A549 (cell line): Measurements from ENCODE around the gene SLC26A4. TPM values are rescaled to one million over a fixed set of nuclear protein-coding genes. Genes with fewer than 3 reads are reported as not detected.

ENCODE experiments used
- ATAC-seq, 2 experiments: fragments of 200-7000 bp in 1 of 2; fragments of >200 bp in 1 of 2; cut with Nextera tagmentation in 1 of 2; cut with Tn5 transposase in 1 of 2; 3 replicates each; pipeline versions ENCODE4 v1.8.0 to v1.9.1; 2018 to 2020; ENCODE audit warnings: mild to moderate bottlenecking in 1 of 2, moderate library complexity in 1 of 2
- CTCF ChIA-PET: fragments of 300-600 bp; sonication (Branson Sonifier 250); formaldehyde crosslinking; extraction: SDS; loops from one replicate; lab custom pipeline; 2021; ENCODE audit warnings: antibody characterized with exemption, inconsistent platforms; lab: Yijun Ruan, JAX
- POLR2A ChIA-PET: fragments of 350-600 bp; formaldehyde crosslinking; extraction: SDS; loops from one replicate; lab custom pipeline; 2021; ENCODE audit warnings: antibody characterized with exemption, inconsistent platforms; lab: Yijun Ruan, JAX
- DNase-seq, 2 experiments: peaks; one replicate each; pipeline versions ENCODE4 v3.0.0 to v3.0.0-alpha.2; 2011 to 2016; ENCODE audit warnings: low read depth in 1 of 2, low spot score in 1 of 2
- FAIRE-seq: peaks from 2 replicates; lab custom pipeline; 2011; peaks lifted over from hg19 to GRCh38; lab: Jason Lieb, UNC
- H3K27ac ChIP-seq, 2 experiments: fragments of >200 bp; sonication (Bioruptor Twin); formaldehyde crosslinking; 3 replicates each; pipeline ENCODE4 v1.5.1; 2016 to 2017
- H3K4me1 ChIP-seq: fragments of >200 bp; sonication (Bioruptor Twin); formaldehyde crosslinking; 3 replicates; pipeline ENCODE4 v1.6.1; 2016
- H3K4me2 ChIP-seq: fragments of >200 bp; sonication (Bioruptor Twin); formaldehyde crosslinking; 3 replicates; pipeline ENCODE4 v1.6.1; 2016
- H3K4me3 ChIP-seq: fragments of >200 bp; sonication (Bioruptor Twin); formaldehyde crosslinking; 3 replicates; pipeline ENCODE4 v1.5.1; 2016
- H3K9me3 ChIP-seq: fragments of >200 bp; sonication (Bioruptor Twin); formaldehyde crosslinking; 3 replicates; pipeline ENCODE4 v1.6.1; 2016
- ATOH8 ChIP-seq: fragments of 250-450 bp; sonication (Bioruptor Pico); IDR thresholded peaks from 2 replicates; pipeline ENCODE4 v1.5.0; 2020; ENCODE audit warnings: low read depth, mild to moderate bottlenecking, moderate library complexity
- BHLHE40 ChIP-seq: IDR thresholded peaks from 2 replicates; pipeline ENCODE4 v1.6.1; 2012; ENCODE audit warnings: low read depth, low read length, inconsistent platforms
- E2F6 ChIP-seq: IDR thresholded peaks from 2 replicates; pipeline ENCODE4 v1.6.1; 2012; ENCODE audit warnings: low read depth, borderline replicate concordance
- FOSB ChIP-seq: fragments of 250-450 bp; sonication (Bioruptor Pico); IDR thresholded peaks from 2 replicates; pipeline ENCODE4 v1.5.0; 2020; ENCODE audit warnings: mild to moderate bottlenecking, moderate library complexity
- HES2 ChIP-seq: fragments of >200 bp; sonication (Bioruptor Twin); formaldehyde crosslinking; IDR thresholded peaks from 2 replicates; pipeline ENCODE4 v1.6.1; 2016
- HEYL ChIP-seq: fragments of 250-450 bp; sonication (Bioruptor Pico); IDR thresholded peaks from 2 replicates; pipeline ENCODE4 v1.8.0; 2021; ENCODE audit warnings: mild to moderate bottlenecking, moderate library complexity
- HMGXB4 ChIP-seq: fragments of 250-450 bp; sonication (Bioruptor Pico); IDR thresholded peaks from 2 replicates; pipeline ENCODE4 v1.5.0; 2021; ENCODE audit warnings: mild to moderate bottlenecking, moderate library complexity, borderline replicate concordance
- JUNB ChIP-seq: fragments of >200 bp; sonication (Bioruptor Twin); formaldehyde crosslinking; IDR thresholded peaks from 2 replicates; pipeline ENCODE4 v1.6.1; 2016
- KDM1A ChIP-seq: fragments of 200-600 bp; sonication (generic); IDR thresholded peaks from 2 replicates; pipeline ENCODE4 v1.6.1; 2016; ENCODE audit warnings: low read depth, mild to moderate bottlenecking
- MAFK ChIP-seq: fragments of 450-650 bp; IDR thresholded peaks from 2 replicates; pipeline ENCODE4 v1.6.1; 2014; ENCODE audit not compliant: partially characterized antibody
- MAZ ChIP-seq: fragments of 150-350 bp; IDR thresholded peaks from 2 replicates; pipeline ENCODE4 v1.6.1; 2014; ENCODE audit warnings: antibody characterized with exemption, low read depth, low read length, borderline replicate concordance
- MYC ChIP-seq: IDR thresholded peaks from 2 replicates; pipeline ENCODE4 v1.6.1; 2012; ENCODE audit warnings: mild to moderate bottlenecking, inconsistent platforms, low read length, improper control_type of control experiment, borderline replicate concordance
- NPAS2 ChIP-seq: fragments of 250-450 bp; sonication (Bioruptor Pico); IDR thresholded peaks from 2 replicates; pipeline ENCODE4 v1.8.0; 2022; ENCODE audit warnings: mild to moderate bottlenecking, moderate library complexity, borderline replicate concordance
- PHF8 ChIP-seq: fragments of 200-600 bp; sonication (generic); IDR thresholded peaks from 2 replicates; pipeline ENCODE4 v1.6.1; 2016; ENCODE audit warnings: low read depth, mild to moderate bottlenecking, antibody characterized with exemption, moderate library complexity, borderline replicate concordance
- RAD21 ChIP-seq, 2 experiments: fragments of >200 bp in 1 of 2; sonication (Bioruptor Twin) in 1 of 2; formaldehyde crosslinking in 1 of 2; IDR thresholded peaks in 1 of 2; conservative IDR thresholded peaks in 1 of 2; 2 replicates in 1 of 2; 3 replicates in 1 of 2; pipeline ENCODE4 v1.6.1; 2012 to 2018; ENCODE audit warnings: inconsistent platforms in 1 of 2
- REST ChIP-seq: fragments of 200-600 bp; sonication (generic); IDR thresholded peaks from 2 replicates; pipeline ENCODE4 v1.6.1; 2016; ENCODE audit warnings: antibody characterized with exemption, mild to moderate bottlenecking, moderate library complexity
- RFX5 ChIP-seq: fragments of 450-650 bp; IDR thresholded peaks from 2 replicates; pipeline ENCODE4 v1.7.1; 2014; ENCODE audit warnings: antibody characterized with exemption, mild to moderate bottlenecking, moderate library complexity
- TFCP2L1 ChIP-seq: fragments of 250-450 bp; sonication (Bioruptor Pico); IDR thresholded peaks from 2 replicates; pipeline ENCODE4 v1.5.0; 2021; ENCODE audit warnings: mild to moderate bottlenecking
- ZFP36 ChIP-seq: fragments of 450-650 bp; IDR thresholded peaks from 2 replicates; pipeline ENCODE4 v1.6.1; 2014; ENCODE audit warnings: borderline replicate concordance; ENCODE audit not compliant: partially characterized antibody
- WGBS: methylation state at CpG from one replicate; pipeline ENCODE4 v1.1.6; 2017; ENCODE audit errors: missing lambda C conversion rate; 5-methylcytosine and 5-hydroxymethylcytosine counted together
- polyA minus RNA-seq: library from RNA; depleted of rRNA, polyadenylated mRNA; stranded (reverse); fragments of >200 nt; gene quantifications from 2 replicates; pipeline ENCODE4 v1.2.3, GENCODE V29; 2011; rRNA and poly(A)+ RNA removed
- polyA plus RNA-seq, 4 experiments: library from polyadenylated mRNA; depleted of rRNA in 3 of 4; stranded (reverse); fragments of >200 nt; fragmentation: RNase III in 1 of 4; extraction: RNeasy Plus Mini Kit Qiagen cat#74134 plus additional on column Dnase treatment in 1 of 4; gene quantifications; 2 replicates in 3 of 4; 3 replicates in 1 of 4; pipeline ENCODE4 v1.2.3, GENCODE V29; 2011 to 2017

Gene SLC26A4
- 0.34 and 0.43 TPM in 2 replicates for polyA plus RNA-seq (2011; rRNA removed)
- 0.04 and 0.05 TPM in 2 replicates for polyA plus RNA-seq (2012; cell fraction: cytosol; rRNA removed)
- polyA plus RNA-seq (2012; cell fraction: nucleus; rRNA removed) = 0.06 and 0.07 TPM in 2 replicates
- 0.12 to 0.21 TPM (median 0.13 TPM) in 3 replicates for polyA plus RNA-seq (2017; fragmentation: RNase III; extraction: RNeasy Plus Mini Kit Qiagen cat#74134 plus additional on column Dnase treatment)
- polyA minus RNA-seq = 0.58 and 0.79 TPM in 2 replicates

GRCh38 chr7:107660381-107661080 lies at the start of gene SLC26A4:
TSS of gene SLC26A4 (plus strand) at chr7:107660828. CDS start at chr7:107661642, 814 bp downstream.
- peak in 1 of 2 experiments; percentile 6; a peak in 3 of 6 replicates for ATAC-seq
- TF ChIP-seq JUNB (no peak), MYC (no peak), MAZ (no peak), KDM1A (no peak), ZFP36 (no peak), PHF8 (no peak), ATOH8 (no peak), TFCP2L1 (no peak), HMGXB4 (CRISPR knock-in tag) (no peak), FOSB (no peak), RAD21 (conservative IDR thresholded peaks at IDR 0.05 in 1 of 2, IDR thresholded peaks at IDR 0.05 in 1 of 2) (no peak), E2F6 (no peak), HES2 (no peak), BHLHE40 (no peak), HEYL (CRISPR knock-in tag) (no peak), RFX5 (no peak), NPAS2 (CRISPR knock-in tag) (no peak)
- TF ChIP-seq, all 56 proteins: peak for 0
- no peak for DNase-seq
- H3K4me2 ChIP-seq = peak within 1 kb of the TSS; percentile 85
- ChIA-PET CTCF (interaction anchor here (1.4 kb wide), 1 partner anchor 219 kb away, joined by 4 read pairs; no protein-coding TSS in a partner anchor), POLR2A (interaction anchor here (1.3 kb wide), 1 partner anchor 83 kb away, joined by 4 read pairs; the partner anchor contains the start of gene CBLL1)
- H3K27ac ChIP-seq = peak within 1 kb of the TSS in 1 of 2 experiments; percentile 57; a peak in 4 of 6 replicates
- peaks cover 9% of the 10 kb centered on the region; the same call in 2 of the 3 replicates for H3K4me1 ChIP-seq
- H3K4me3 ChIP-seq = peak within 1 kb of the TSS; percentile 54
- 47% methylated on average over 37 of the region's 37 CpGs for WGBS
- H3K9me3 ChIP-seq = no peaks in the 10 kb centered on the region
- no peak for FAIRE-seq

GRCh38 chr7:107613439-107613838 lies 47.2 kb upstream of the SLC26A4 start:
- H3K4me3 ChIP-seq = no peak overlapping the region
- H3K9me3 ChIP-seq = no peaks in the 10 kb centered on the region
- DNase-seq (no peak), ATAC-seq (no peak), FAIRE-seq (peak; percentile 70)
- TF ChIP-seq REST (no peak), HMGXB4 (CRISPR knock-in tag) (no peak), MAFK (peak; percentile 47)
- H3K27ac ChIP-seq = no peak overlapping the region
- no peaks in the 10 kb centered on the region for H3K4me1 ChIP-seq
- ChIA-PET POLR2A (no interaction called here), CTCF (no interaction called here)
- WGBS = 69% methylated on average over 1 of the region's 1 CpG
- no peak overlapping the region for H3K4me2 ChIP-seq
